ENCODE results near the gene CEPT1.

GRCh38 chr1:111204201-111204982 lies 64.4 kb downstream of the CEPT1 start:
- TF ChIP-seq EZH2 (IDR thresholded peaks at IDR 0.05; ENCODE audit: insufficient read depth, poor library complexity, severe bottlenecking) = no peak
- no peak for TF ChIP-seq EZH2phosphoT487 (IDR thresholded peaks at IDR 0.05; ENCODE audit: insufficient read depth, low read depth)

All from GM23248 (cell line).